GM21717 (cell line): ENCODE data around the gene CDC42BPA.

Experiments
- ATAC-seq: cut with Tn5 transposase; IDR thresholded peaks from one replicate; pipeline ENCODE4 v1.9.1; 2021; ENCODE audit warnings: mild to moderate bottlenecking, moderate library complexity; ENCODE audit not compliant: unreplicated experiment

CDC42BPA gene

DNA sequence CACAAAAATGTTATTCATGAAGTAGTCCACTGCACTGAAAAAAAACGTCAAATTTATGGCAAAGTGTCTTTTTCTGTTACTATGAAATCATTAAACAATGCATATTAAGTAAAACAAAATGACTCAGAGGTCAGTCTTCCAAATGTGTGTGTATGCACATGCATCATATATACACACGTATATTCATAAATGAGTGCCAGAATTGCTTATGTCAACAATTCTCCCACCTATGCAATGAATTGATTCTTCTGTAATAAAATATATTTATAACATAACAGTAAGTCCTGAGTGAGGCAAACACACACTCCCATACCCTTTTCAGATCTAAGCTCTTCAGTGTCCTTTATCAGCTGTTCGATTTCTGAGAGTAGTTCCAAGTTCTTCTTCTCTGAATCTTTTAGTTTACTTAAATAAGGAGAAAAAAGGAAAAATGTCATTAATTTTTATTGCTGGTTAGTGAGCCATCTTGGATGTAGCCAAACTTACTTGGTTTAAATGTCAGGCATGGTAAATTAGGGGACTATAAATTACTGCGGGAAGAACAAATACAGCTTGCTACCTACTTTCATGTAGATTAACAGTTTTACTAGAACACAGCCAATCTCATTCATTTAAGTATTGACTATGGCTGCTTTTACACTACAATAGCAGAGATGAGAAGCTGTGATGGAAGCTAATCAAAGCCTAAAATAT lies 246.3 kb downstream of the CDC42BPA start:
- no peak for ATAC-seq

DNA sequence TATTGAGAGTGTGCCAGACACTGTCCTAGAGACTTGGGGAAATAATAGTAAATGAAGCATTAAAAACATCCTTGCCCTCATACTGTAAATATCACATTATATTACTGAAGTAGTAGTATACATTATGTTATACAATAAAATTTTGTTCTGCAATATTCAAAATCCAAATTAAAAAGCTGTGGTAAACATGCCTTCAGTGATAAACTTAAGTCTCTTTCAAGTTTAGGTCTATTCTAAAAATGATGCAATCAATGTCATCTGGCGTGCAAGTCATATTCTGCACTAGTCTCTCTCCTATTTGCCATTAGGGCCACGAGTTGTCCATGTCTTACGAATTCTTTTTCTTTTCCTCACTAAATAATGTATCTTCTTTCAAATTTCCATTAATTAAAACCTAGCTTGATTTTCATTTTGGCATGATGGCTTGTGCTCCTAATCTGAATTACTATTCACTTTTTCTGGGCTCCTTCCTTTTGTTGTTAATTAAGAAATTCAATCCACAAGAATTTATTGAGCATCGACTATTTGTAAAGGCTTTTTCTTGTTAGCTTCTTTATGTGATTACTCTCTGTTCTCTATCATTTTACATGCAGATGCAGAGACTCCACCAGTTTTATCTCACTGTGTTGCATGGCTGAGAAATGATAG lies 247.5 kb downstream of the CDC42BPA start:
- no peak for ATAC-seq

DNA sequence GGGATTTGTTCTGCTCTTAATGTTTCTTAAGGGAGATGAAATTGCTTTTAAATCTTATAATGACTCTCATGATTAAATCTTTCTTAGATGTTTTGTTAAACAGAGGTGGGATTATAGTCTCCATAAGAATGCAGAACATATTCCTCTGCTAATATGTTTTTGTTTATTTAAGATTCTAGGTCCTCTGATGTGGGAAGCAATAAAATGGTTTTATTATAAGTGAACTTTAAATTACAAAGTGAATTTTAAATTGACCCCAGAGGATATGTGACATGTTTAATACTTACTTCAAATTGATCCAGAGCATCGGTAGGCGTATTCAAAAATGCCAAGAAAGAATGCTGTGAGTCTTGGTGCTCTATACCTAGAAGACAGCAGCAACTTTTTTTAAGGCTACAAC lies 248.8 kb downstream of the CDC42BPA start:
- no peak for ATAC-seq

- ATAC-seq, result no peak
These were observed 249.4 kb downstream of the CDC42BPA start for GRCh38 chr1:227068883-227069282.

GRCh38 chr1:227066999-227067398 lies 251.3 kb downstream of the CDC42BPA start:
- ATAC-seq, result no peak

DNA sequence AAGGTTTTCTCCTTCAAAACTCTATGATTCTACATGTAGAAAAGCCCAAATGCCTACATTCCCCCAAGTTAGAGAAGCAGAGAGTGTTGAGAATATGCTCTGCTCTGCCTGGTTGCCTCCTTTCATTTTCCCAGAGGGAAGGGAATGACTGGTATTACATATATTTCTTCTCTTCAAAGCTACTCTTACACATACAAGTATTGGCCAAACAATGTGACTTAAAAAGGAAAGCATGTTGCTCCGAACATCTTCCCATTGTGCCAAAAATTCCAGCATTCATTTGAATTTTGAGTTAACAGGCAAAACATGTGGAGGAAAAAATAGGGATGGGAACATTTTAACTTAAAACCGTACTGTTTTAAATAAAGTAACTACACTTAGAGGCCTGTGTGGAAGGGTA lies 253.0 kb downstream of the CDC42BPA start:
- ATAC-seq, result no peak

DNA sequence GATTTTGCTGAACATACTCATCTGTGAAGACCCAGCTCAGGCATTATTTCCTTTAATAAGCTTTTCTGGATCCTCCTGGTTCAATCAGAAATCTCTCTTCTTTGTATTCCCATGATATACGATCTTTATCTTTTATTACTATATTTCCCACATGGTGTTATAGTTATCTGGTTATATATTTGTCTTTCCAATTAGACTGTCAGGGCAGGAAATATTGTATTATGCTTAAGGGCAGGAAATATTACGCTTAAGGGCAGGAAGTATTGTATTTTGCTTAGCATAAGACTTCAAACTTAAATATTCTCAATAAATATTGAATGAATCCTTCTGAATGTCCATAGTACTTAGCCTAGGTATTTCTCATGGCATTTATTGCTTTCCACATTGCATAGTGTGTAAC lies 256.0 kb downstream of the CDC42BPA start:
- ATAC-seq, result no peak

DNA sequence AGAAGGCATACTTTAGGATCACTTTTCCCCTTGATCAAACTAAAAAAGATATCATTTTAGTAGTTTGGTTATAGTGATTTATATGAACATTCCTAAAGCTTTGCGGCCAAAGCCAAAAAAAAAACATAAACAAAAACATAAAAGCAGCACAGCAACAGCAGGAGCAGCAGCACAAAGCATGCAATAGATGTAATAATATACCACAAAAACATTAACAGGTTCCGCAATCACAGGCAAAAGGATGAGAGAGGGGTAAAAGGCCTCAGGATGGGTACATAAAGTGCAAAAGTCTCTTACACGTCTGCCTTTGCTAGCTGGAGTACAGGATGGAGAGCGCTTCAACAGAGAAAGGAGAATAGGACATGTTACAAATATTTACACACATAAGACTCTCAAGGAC lies 259.2 kb downstream of the CDC42BPA start:
- no peak for ATAC-seq

- no peak for ATAC-seq
These were observed 260.0 kb downstream of the CDC42BPA start for GRCh38 chr1:227058321-227058751.

GRCh38 chr1:227049253-227049652 lies 269.0 kb downstream of the CDC42BPA start:
- ATAC-seq, result no peak

- no peak for ATAC-seq
These were observed 274.5 kb downstream of the CDC42BPA start for GRCh38 chr1:227043755-227044154.

GRCh38 chr1:227042292-227042691 lies 276.0 kb downstream of the CDC42BPA start:
- no peak for ATAC-seq

DNA sequence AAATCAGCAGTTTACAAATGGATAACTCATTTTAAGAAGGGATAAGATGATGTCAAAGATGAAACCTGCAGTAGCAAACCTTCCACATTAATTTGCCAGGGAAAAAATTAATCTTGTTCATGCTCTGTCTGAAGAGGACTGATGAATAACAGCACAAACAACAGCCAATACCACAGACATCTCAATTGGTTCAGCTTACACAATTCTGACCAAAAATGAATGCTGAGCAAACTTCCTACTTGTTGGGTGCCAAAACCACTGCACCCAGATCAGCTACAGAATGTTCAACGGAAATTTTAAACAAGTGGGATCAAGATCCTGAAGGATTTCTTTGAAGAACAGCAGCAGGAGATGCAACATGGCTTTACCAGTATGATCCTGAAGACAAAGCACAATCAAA lies 279.9 kb downstream of the CDC42BPA start:
- no peak for ATAC-seq

GRCh38 chr1:227037121-227037520 lies 281.2 kb downstream of the CDC42BPA start:
- ATAC-seq, result no peak

DNA sequence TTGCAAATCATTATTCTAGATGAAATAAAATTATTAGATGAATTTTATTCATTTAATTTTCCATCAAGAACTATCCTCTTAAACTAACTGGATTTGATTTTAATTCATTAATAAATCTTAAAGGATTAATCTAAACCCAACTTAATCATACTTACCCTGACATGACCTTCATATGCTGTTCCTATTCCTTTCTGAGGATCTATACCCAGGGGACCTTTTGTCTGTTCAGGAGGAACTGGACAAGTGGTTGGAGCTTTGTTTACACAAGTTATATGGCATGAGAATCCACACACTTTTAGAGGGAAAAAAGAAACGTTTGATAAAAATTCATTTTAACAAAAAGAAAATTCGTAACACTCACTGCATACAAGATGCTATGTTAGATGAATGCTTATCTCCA lies 283.0 kb downstream of the CDC42BPA start:
- no peak for ATAC-seq

DNA sequence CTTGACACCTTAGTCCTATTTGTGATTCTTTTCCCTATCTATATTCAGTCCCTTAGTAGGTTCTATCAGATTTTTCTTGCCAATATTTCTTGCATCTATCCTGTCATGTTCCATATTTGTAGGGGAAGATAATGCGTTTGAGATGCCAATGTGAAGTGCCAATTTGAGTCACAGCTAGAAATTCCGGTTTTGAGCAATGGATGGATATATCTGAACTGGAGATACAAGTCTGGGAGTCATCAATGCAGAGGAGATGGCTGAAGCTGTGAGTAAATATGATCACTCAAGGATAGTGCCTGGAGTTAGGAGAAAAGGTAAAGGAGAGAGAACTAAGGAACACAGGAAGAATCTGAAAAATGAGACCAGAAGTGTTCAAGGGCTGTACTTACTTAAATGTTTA lies 284.4 kb downstream of the CDC42BPA start:
- ATAC-seq, result no peak

- ATAC-seq, result no peak
These were observed 285.9 kb downstream of the CDC42BPA start for GRCh38 chr1:227032396-227032795.

GRCh38 chr1:227016990-227017389 lies 301.3 kb downstream of the CDC42BPA start:
- ATAC-seq, result no peak

DNA sequence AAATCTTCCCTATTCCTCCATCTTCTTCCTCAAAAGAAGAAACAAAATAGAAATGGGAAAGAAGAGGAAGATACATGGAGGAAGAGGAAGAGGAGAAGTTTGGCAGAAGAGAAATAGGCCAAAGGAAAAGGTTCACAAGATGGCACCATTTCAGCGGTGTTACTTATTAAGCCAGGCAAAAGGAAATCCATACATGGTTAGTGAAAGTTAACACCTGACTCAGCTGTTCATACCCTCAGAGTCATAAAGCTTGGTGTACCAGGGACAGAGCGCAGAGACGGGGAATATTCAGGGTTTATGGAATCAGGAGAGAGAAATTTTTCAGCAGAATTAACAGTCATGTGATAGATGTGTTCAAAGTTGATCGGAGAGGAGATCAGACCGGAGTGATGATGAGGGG lies 307.6 kb downstream of the CDC42BPA start:
- ATAC-seq, result no peak

DNA sequence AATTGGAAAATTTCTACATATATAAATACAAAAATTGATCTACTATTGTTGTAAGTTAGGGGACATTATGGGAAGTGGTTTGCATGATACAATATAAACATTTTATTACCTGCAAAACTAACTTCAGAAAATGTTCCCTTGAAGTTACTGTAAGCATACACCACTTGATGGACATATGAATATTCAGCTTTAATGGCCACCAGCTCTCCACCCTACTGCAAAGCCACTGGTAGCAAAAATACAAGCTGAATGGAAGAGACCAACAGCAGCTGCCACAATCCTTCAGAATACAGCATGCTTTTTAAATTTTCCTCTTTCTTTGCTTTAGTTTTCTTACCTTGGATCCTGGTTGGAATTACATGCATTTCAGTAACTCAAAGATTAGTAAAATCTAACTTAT lies 308.4 kb downstream of the CDC42BPA start:
- no peak for ATAC-seq

DNA sequence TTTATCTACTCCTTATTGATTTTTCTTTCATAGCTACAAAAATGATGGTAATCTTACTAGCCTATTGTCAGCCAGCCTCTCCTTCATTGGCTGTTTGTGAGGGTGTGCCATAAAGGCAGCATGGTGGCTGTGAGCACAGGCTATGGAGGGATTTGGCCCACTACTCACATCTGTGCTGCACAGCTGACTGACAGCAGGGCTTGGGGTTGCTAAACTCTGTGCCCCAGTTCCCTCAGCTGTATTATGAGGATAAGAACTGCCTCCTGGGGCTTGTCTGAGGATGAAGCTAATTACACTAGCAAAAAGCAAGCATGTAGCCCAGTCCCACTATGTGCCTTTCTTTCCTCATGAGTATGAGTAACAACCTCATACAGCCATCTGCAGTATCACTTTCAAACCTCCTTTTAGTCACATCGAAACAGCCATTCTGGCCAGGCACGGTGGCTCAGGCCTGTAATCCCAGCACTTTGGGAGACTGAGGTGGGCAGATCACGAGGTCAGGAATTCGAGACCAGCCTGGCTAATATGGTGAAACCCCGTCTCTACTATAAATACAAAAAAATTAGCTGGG lies 312.0 kb downstream of the CDC42BPA start:
- ATAC-seq, result peak; percentile 73

GRCh38 chr1:227004796-227005195 lies 313.5 kb downstream of the CDC42BPA start:
- no peak for ATAC-seq
